NCI-H774 (cell line): ENCODE data around the gene KDM4D.
"Not testable (repeated sequence)": the region's sequence is repeated elsewhere in the genome, so short reads cannot be mapped to it uniquely, and the experiment has no call there.

ENCODE experiments used
- DNase-seq: peaks from one replicate; lab custom pipeline; 2025; lab: John Stamatoyannopoulos, UW

KDM4D gene

DNA sequence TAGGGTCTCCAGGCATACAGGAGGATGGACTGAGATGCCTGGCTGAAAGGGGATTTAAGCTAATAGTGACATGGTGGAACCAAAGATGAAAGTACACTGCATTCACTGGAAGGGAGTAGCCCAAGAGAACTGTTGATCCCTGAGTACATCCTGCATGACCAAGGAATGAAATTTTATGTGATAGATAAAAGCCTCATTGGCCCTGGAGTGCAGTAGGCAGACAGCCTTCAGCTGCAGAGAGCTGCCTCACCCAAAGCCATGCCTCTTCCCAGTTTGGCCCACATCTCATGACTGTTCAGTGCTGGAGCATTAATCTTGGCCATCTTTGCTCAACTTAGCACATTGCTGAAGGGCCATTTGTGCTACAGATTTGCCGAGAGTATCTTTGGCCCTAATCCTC is 59.5 kb downstream of the KDM4D start:
- no peak for DNase-seq

DNA sequence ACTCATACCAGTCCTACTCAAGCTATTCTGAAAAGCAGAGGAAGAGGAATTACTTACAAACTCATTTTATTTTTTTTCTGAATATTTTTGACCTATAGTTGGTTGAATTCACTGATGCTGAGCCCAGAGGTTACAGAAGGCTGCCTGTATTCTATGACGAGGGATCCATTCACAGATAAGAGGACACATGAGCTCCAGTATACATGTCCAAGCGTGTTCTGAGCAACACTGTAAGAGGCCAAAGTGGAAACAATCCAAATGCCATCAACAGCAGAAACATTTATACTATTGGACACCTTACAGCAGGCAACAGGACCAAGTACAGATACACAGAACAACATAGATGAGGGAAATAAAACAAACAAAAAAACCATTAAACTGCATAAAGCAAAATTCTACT is 61.8 kb downstream of the KDM4D start:
- no peak for DNase-seq

DNA sequence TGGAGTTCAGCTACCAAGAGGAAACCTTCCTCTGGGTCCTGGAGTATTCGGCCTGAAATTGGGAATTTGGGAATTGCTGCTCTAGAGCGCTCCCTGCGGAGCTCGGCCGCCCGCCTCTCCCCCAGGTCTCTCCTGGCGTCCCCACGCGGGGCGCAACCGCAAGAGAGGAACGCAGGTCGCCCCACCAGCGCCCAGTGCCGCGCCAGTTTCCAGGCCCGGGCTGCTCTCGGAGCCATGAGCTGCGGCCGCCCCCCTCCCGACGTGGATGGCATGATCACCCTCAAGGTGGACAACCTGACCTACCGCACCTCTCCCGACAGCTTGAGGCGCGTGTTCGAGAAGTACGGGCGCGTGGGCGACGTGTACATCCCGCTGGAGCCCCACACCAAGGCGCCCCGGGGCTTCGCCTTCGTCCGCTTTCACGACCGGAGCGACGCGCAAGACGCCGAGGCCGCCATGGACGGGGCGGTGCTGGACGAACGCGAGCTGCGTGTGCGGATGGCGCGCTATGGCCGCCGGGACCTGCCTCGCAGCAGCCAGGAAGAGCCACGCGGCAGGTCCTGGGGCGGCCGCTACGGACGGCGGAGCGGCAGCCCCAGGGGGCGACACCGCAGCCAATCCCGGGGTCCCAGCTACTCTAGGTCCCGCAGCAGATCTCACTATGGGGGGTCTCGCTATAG is 64.0 kb downstream of the KDM4D start:
- DNase-seq: not testable (repeated sequence)

- no peak for DNase-seq
Observed at GRCh38 chr11:95042239-95042638, 68.7 kb downstream of the KDM4D start.

GRCh38 chr11:95042906-95043305 is 69.4 kb downstream of the KDM4D start:
- no peak for DNase-seq

- no peak for DNase-seq
Observed at GRCh38 chr11:95044010-95044409, 70.5 kb downstream of the KDM4D start.

DNA sequence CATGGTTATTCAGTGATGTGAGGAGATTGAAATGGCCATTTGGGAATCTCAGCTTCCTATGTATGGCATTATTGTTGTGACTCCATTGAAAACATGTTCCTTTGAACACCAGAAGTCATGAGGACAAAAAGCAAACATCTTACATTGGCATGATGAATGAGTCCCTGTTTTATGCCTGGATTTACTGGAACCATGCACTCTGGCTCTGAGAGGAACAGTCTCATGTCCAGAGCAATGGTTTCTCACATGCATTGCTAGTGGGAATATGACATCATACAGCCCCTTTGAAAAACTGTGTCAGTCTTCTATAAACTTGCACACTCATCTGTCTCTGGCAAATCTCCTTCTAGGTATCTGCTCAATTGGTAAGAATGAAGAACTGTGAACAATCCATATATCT is 72.3 kb downstream of the KDM4D start:
- no peak for DNase-seq
